ENCODE data around the gene ERCC2. TPM values are rescaled to one million over a fixed set of nuclear protein-coding genes. Genes with fewer than 3 reads are reported as not detected.

ERCC2 gene
- total and polyA plus RNA-seq, 3 experiments from 2014 or later, result 7.8 to 23.9 (median 22.0) TPM

GRCh38 chr19:45368737-45369340 is 1.5 kb downstream of the ERCC2 start:
- Histone ChIP-seq H3K4me1 (ENCODE audit: insufficient read depth, low read length) (peaks cover 5% of the 10 kb centered on the region), H3K4me3 (ENCODE audit: low read length) (no peak overlapping the region), H3K9me3 (ENCODE audit: low read length) (no peaks in the 10 kb centered on the region), H3K36me3 (ENCODE audit: insufficient read depth, low read length) (no peaks in the 10 kb centered on the region), H3K27me3 (ENCODE audit: insufficient read depth, low read length, poor library complexity, severe bottlenecking) (no peaks in the 10 kb centered on the region), H3K27ac (ENCODE audit: low read depth, low read length) (no peak overlapping the region)
- Mint-ChIP-seq H3K27ac (no peak overlapping the region), H3K27me3 (peaks cover 0 to 1% of the 10 kb centered on the region in 2 donors), H3K9me3 (no peaks in the 10 kb centered on the region), H3K36me3 (peaks cover 0 to 6% (median 2%) of the 10 kb centered on the region in 3 donors), H3K4me1 (peaks cover 10 to 22% (median 14%) of the 10 kb centered on the region in 3 donors), H3K4me3 (peak overlapping the region; percentile 57 to 93 (median 66))
- POLR2A ChIA-PET, result no interaction called here
- CTCF ChIA-PET, result interaction anchor here (1.2 kb wide), 1 partner anchor 30 kb away, joined by 3 read pairs; no protein-coding TSS in a partner anchor
- no peak for DNase-seq

DNA sequence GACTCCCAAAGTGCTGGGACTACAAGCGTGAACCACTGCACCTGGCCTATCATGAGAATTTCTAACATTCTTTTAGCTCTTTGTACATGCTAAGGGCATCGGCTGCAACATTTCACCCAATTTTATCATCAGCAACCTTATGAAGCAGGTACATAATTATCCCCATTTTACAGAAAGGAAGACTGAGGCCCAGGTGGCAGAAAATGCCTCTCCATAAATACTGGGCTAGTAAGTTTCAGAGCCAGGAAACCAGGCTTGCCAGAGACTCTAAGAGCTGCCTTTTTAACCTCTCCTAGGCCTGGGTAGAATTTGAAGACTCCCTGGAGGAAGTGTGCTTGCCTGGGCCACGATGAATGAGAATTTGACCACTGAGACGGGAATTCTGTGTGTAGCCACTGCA is 2.2 kb downstream of the ERCC2 start:
- H3K4me1 ChIP-seq (ENCODE audit: insufficient read depth, low read length), result peaks cover 5% of the 10 kb centered on the region
- no peaks in the 10 kb centered on the region for H3K9me3 Mint-ChIP-seq
- H3K36me3 Mint-ChIP-seq, result peaks cover 0 to 6% (median 2%) of the 10 kb centered on the region in 3 donors
- no peak for DNase-seq
- H3K36me3 ChIP-seq (ENCODE audit: insufficient read depth, low read length), result no peaks in the 10 kb centered on the region
- H3K4me3 Mint-ChIP-seq, result peak overlapping the region in 6 of 7 donors; percentile 21 to 57 (median 42)
- no peak overlapping the region for H3K27ac ChIP-seq (ENCODE audit: low read depth, low read length)
- no peaks in the 10 kb centered on the region for H3K27me3 ChIP-seq (ENCODE audit: insufficient read depth, low read length, poor library complexity, severe bottlenecking)
- ChIA-PET POLR2A (no interaction called here), CTCF (interaction anchor here (1.2 kb wide), 1 partner anchor 29 kb away, joined by 3 read pairs; no protein-coding TSS in a partner anchor)
- no peaks in the 10 kb centered on the region for H3K9me3 ChIP-seq (ENCODE audit: low read length)
- peaks cover 10 to 22% (median 14%) of the 10 kb centered on the region in 3 donors for H3K4me1 Mint-ChIP-seq
- H3K4me3 ChIP-seq (ENCODE audit: low read length), result no peak overlapping the region
- peak overlapping the region in 1 of 8 donors; percentile 29 for H3K27ac Mint-ChIP-seq
- peaks cover 0 to 1% of the 10 kb centered on the region in 2 donors for H3K27me3 Mint-ChIP-seq

DNA sequence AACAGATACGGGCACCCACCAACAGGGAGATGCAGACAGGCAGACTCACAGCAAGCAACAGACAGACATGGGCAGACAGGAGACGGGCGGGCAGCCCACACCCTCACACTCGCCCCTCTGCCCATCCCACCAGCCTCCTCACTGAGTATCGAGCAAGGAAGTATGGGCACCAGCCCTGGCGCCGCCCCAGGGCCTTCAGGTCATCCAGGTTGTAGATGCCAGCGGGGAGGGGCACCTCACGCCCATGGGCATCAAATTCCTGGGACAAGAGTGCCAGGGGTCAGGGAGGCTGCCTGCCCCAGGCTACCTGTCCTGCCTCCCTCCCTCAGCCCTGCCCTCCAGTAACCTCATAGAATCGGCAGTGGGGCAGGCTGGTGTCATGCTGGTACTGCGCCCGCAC is 5.7 kb downstream of the ERCC2 start:
- CTCF ChIA-PET, result no interaction called here
- Mint-ChIP-seq H3K4me1 (peaks cover 5 to 12% (median 8%) of the 10 kb centered on the region in 3 donors), H3K4me3 (no peak overlapping the region)

GRCh38 chr19:45363861-45364459 is 6.4 kb downstream of the ERCC2 start:
- H3K27me3 Mint-ChIP-seq, result no peaks in the 10 kb centered on the region
- POLR2A ChIA-PET, result no interaction called here
- Histone ChIP-seq H3K36me3 (ENCODE audit: insufficient read depth, low read length) (no peaks in the 10 kb centered on the region), H3K27me3 (ENCODE audit: insufficient read depth, low read length, poor library complexity, severe bottlenecking) (no peaks in the 10 kb centered on the region), H3K27ac (ENCODE audit: low read depth, low read length) (no peak overlapping the region), H3K4me1 (ENCODE audit: insufficient read depth, low read length) (no peaks in the 10 kb centered on the region), H3K9me3 (ENCODE audit: low read length) (no peaks in the 10 kb centered on the region), H3K4me3 (ENCODE audit: low read length) (no peak overlapping the region)
- no peak overlapping the region for H3K4me3 Mint-ChIP-seq
- no peaks in the 10 kb centered on the region for H3K9me3 Mint-ChIP-seq
- H3K4me1 Mint-ChIP-seq, result peaks cover 3 to 8% (median 7%) of the 10 kb centered on the region in 3 donors
- DNase-seq, result no peak
- CTCF ChIA-PET, result no interaction called here
- H3K27ac Mint-ChIP-seq, result no peak overlapping the region
- peaks cover 4 to 29% (median 6%) of the 10 kb centered on the region in 3 donors for H3K36me3 Mint-ChIP-seq

More for the DNA sequence above, 5.7 kb downstream of the ERCC2 start:
- Histone ChIP-seq H3K9me3 (ENCODE audit: low read length) (no peaks in the 10 kb centered on the region), H3K27ac (ENCODE audit: low read depth, low read length) (no peak overlapping the region), H3K36me3 (ENCODE audit: insufficient read depth, low read length) (no peaks in the 10 kb centered on the region), H3K27me3 (ENCODE audit: insufficient read depth, low read length, poor library complexity, severe bottlenecking) (no peaks in the 10 kb centered on the region), H3K4me1 (ENCODE audit: insufficient read depth, low read length) (peaks cover 2% of the 10 kb centered on the region), H3K4me3 (ENCODE audit: low read length) (no peak overlapping the region)
- Mint-ChIP-seq H3K9me3 (no peaks in the 10 kb centered on the region), H3K27ac (no peak overlapping the region), H3K36me3 (peaks cover 4 to 22% (median 6%) of the 10 kb centered on the region in 3 donors), H3K27me3 (no peaks in the 10 kb centered on the region)
- POLR2A ChIA-PET, result no interaction called here
- DNase-seq, result no peak

DNA sequence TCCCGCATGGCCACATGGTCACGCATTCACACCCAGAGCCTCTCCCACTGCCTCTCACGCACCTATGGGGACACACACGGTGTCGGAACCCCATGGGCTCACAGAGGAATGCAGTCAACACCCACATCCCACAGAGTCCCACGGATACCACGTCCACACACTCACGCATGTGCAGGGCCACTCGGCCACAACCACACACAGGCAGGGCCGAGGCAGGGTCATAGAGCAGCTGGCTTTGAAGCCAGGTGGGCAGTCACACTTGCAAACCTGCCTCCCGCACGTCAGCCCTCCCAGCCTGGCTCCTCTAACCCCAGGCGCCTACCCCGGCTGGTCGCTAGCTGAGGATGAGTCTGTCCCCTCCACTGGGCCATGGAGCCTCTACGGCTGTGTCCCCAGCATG is 8.1 kb downstream of the ERCC2 start:
- H3K4me3 ChIP-seq (ENCODE audit: low read length), result no peak overlapping the region
- DNase-seq, result no peak
- Mint-ChIP-seq H3K36me3 (peaks cover 4 to 42% (median 6%) of the 10 kb centered on the region in 3 donors), H3K27me3 (no peaks in the 10 kb centered on the region), H3K9me3 (no peaks in the 10 kb centered on the region), H3K4me1 (no peaks in the 10 kb centered on the region), H3K27ac (no peak overlapping the region), H3K4me3 (no peak overlapping the region)
- H3K9me3 ChIP-seq (ENCODE audit: low read length), result no peaks in the 10 kb centered on the region
- no peaks in the 10 kb centered on the region for H3K27me3 ChIP-seq (ENCODE audit: insufficient read depth, low read length, poor library complexity, severe bottlenecking)
- ChIA-PET POLR2A (no interaction called here), CTCF (no interaction called here)
- H3K4me1 ChIP-seq (ENCODE audit: insufficient read depth, low read length), result no peaks in the 10 kb centered on the region
- no peak overlapping the region for H3K27ac ChIP-seq (ENCODE audit: low read depth, low read length)
- no peaks in the 10 kb centered on the region for H3K36me3 ChIP-seq (ENCODE audit: insufficient read depth, low read length)

- Histone ChIP-seq H3K36me3 (ENCODE audit: insufficient read depth, low read length) (no peaks in the 10 kb centered on the region), H3K4me1 (ENCODE audit: insufficient read depth, low read length) (no peaks in the 10 kb centered on the region), H3K9me3 (ENCODE audit: low read length) (no peaks in the 10 kb centered on the region), H3K27me3 (ENCODE audit: insufficient read depth, low read length, poor library complexity, severe bottlenecking) (no peaks in the 10 kb centered on the region), H3K4me3 (ENCODE audit: low read length) (no peak overlapping the region), H3K27ac (ENCODE audit: low read depth, low read length) (no peak overlapping the region)
- Mint-ChIP-seq H3K27me3 (no peaks in the 10 kb centered on the region), H3K4me1 (no peaks in the 10 kb centered on the region), H3K27ac (peak overlapping the region in 1 of 8 donors; percentile 24), H3K4me3 (no peak overlapping the region), H3K36me3 (peaks cover 4 to 48% (median 6%) of the 10 kb centered on the region in 3 donors), H3K9me3 (no peaks in the 10 kb centered on the region)
- DNase-seq, result no peak
- CTCF ChIA-PET, result no interaction called here
- POLR2A ChIA-PET, result no interaction called here
Measured at GRCh38 chr19:45361608-45362007, 8.8 kb downstream of the ERCC2 start.

- no peaks in the 10 kb centered on the region for H3K4me1 ChIP-seq (ENCODE audit: insufficient read depth, low read length)
- Mint-ChIP-seq H3K27ac (no peak overlapping the region), H3K9me3 (no peaks in the 10 kb centered on the region), H3K36me3 (peaks cover 4 to 65% (median 9%) of the 10 kb centered on the region in 3 donors), H3K4me3 (no peak overlapping the region), H3K4me1 (peaks cover 0 to 6% (median 0%) of the 10 kb centered on the region in 3 donors), H3K27me3 (no peaks in the 10 kb centered on the region)
- POLR2A ChIA-PET, result no interaction called here
- no peak overlapping the region for H3K4me3 ChIP-seq (ENCODE audit: low read length)
- DNase-seq, result no peak
- H3K9me3 ChIP-seq (ENCODE audit: low read length), result no peaks in the 10 kb centered on the region
- no peaks in the 10 kb centered on the region for H3K36me3 ChIP-seq (ENCODE audit: insufficient read depth, low read length)
- H3K27me3 ChIP-seq (ENCODE audit: insufficient read depth, low read length, poor library complexity, severe bottlenecking), result no peaks in the 10 kb centered on the region
- CTCF ChIA-PET, result no interaction called here
- H3K27ac ChIP-seq (ENCODE audit: low read depth, low read length), result no peak overlapping the region
Measured at GRCh38 chr19:45358213-45358792, 12.1 kb downstream of the ERCC2 start.

GRCh38 chr19:45357445-45357783 is 13.0 kb downstream of the ERCC2 start:
- H3K27me3 Mint-ChIP-seq, result no peaks in the 10 kb centered on the region
- H3K4me1 Mint-ChIP-seq, result peaks cover 0 to 6% (median 0%) of the 10 kb centered on the region in 3 donors
- Histone ChIP-seq H3K9me3 (ENCODE audit: low read length) (no peaks in the 10 kb centered on the region), H3K27ac (ENCODE audit: low read depth, low read length) (no peak overlapping the region), H3K4me1 (ENCODE audit: insufficient read depth, low read length) (no peaks in the 10 kb centered on the region), H3K36me3 (ENCODE audit: insufficient read depth, low read length) (no peaks in the 10 kb centered on the region), H3K4me3 (ENCODE audit: low read length) (no peak overlapping the region), H3K27me3 (ENCODE audit: insufficient read depth, low read length, poor library complexity, severe bottlenecking) (no peaks in the 10 kb centered on the region)
- H3K9me3 Mint-ChIP-seq, result no peaks in the 10 kb centered on the region
- ChIA-PET CTCF (no interaction called here), POLR2A (no interaction called here)
- H3K27ac Mint-ChIP-seq, result no peak overlapping the region
- H3K36me3 Mint-ChIP-seq, result peaks cover 4 to 69% (median 9%) of the 10 kb centered on the region in 3 donors
- no peak for DNase-seq
- no peak overlapping the region for H3K4me3 Mint-ChIP-seq

Measured in CD8-positive, alpha-beta memory T cell (primary cell).